WTC11 (cell line): Measurements from ENCODE around the gene LIMS2. TPM values are rescaled to one million over a fixed set of nuclear protein-coding genes. Genes with fewer than 3 reads are reported as not detected.

ENCODE experiments used
- IRF1 ChIP-seq: sonication (generic); formaldehyde crosslinking; IDR thresholded peaks from 2 replicates; pipeline ENCODE4 v1.8.0; 2023; ENCODE audit warnings: missing genetic modification reagents
- NFATC4 ChIP-seq: fragments of 250-450 bp; sonication (Bioruptor Pico); IDR thresholded peaks from 2 replicates; pipeline ENCODE4 v1.9.0; 2021; ENCODE audit warnings: mild to moderate bottlenecking
- NFYB ChIP-seq: sonication (generic); formaldehyde crosslinking; conservative IDR thresholded peaks from 2 replicates; pipeline ENCODE4 v1.8.0; 2022; ENCODE audit warnings: low read depth, missing genetic modification reagents
- NR3C1 ChIP-seq: sonication (generic); formaldehyde crosslinking; conservative IDR thresholded peaks from 2 replicates; pipeline ENCODE4 v1.8.1; 2023; ENCODE audit warnings: low read depth, mild to moderate bottlenecking, missing genetic modification reagents
- ZNF121 ChIP-seq: sonication (generic); formaldehyde crosslinking; IDR thresholded peaks from 2 replicates; pipeline ENCODE4 v1.8.0; 2023; ENCODE audit warnings: missing genetic modification reagents
- total RNA-seq: library from RNA; stranded (reverse); gene quantifications from 3 replicates; pipeline ENCODE4 v1.2.3, GENCODE V29; 2021

The LIMS2 gene
- total RNA-seq, 1 experiment from 2014 or later = 2.4 TPM

GRCh38 chr2:127589358-127589757 is 86.0 kb downstream of the LIMS2 start (continued):
- TF ChIP-seq IRF1 (CRISPR knock-in tag) (no peak), NFYB (no peak), ZNF121 (CRISPR knock-in tag) (no peak), NFATC4 (CRISPR knock-in tag) (no peak), NR3C1 (no peak)
- TF ChIP-seq, all 79 proteins: peak for 0

Other genes with a start within 250 kb of the LIMS2 start
- gene IWS1, start 149.0 kb downstream of the LIMS2 start, total RNA-seq = 69.2 to 70.5 TPM (median 69.3 TPM) in 3 replicates
- gene MYO7B, start 139.8 kb downstream of the LIMS2 start, total RNA-seq = 0.02 TPM in 1 of 3 replicates, not detected in the others
- not detected in 3 replicates for gene GPR17, start 29.4 kb downstream of the LIMS2 start, total RNA-seq
- gene SFT2D3, start 26.0 kb upstream of the LIMS2 start, total RNA-seq = 9.2 to 10.5 TPM (median 9.8 TPM) in 3 replicates
- 64.7 to 67.1 TPM (median 67.0 TPM) in 3 replicates for gene WDR33, start 135.6 kb upstream of the LIMS2 start, total RNA-seq
- 74.8 to 76.8 TPM (median 75.4 TPM) in 3 replicates for gene POLR2D, start 182.6 kb upstream of the LIMS2 start, total RNA-seq
- gene AMMECR1L, start 210.4 kb upstream of the LIMS2 start, total RNA-seq = 17.9 to 18.1 TPM (median 18.1 TPM) in 3 replicates